H1 (cell line): ENCODE results near the gene DPYSL4. TPM values are rescaled to one million over a fixed set of nuclear protein-coding genes. Genes with fewer than 3 reads are reported as not detected.

Experiments
- CTCF ChIA-PET: fragments of 300-600 bp; sonication (Branson Sonifier 250); formaldehyde crosslinking; loops from one replicate; lab custom pipeline; 2021; ENCODE audit not compliant: partially characterized antibody; lab: Charles Lee
- POLR2A ChIA-PET: fragments of 300-600 bp; sonication (Branson Sonifier 250); formaldehyde crosslinking; loops from one replicate; lab custom pipeline; 2021; ENCODE audit warnings: inconsistent platforms; ENCODE audit not compliant: partially characterized antibody; lab: Charles Lee
- DNase-seq, 2 experiments: peaks; one replicate each; pipeline versions ENCODE4 v3.0.0 to v3.0.0-alpha.2; 2010 to 2022; ENCODE audit warnings: low spot score in 2 of 2, low read depth in 1 of 2, mixed read lengths in 1 of 2
- FAIRE-seq: peaks from 2 replicates; lab custom pipeline; 2011; peaks lifted over from hg19 to GRCh38; lab: Jason Lieb, UNC
- H2AFZ ChIP-seq: 2 replicates; pipeline ENCODE4 v1.8.1; 2012; ENCODE audit warnings: low read length, inconsistent platforms
- H2AK5ac ChIP-seq: 2 replicates; pipeline ENCODE4 v1.6.1; 2013; ENCODE audit warnings: low read depth, low read length
- H2BK120ac ChIP-seq: replicated peaks from 2 replicates; pipeline ENCODE3; 2013; ENCODE audit warnings: low read depth, low read length, inconsistent platforms
- H2BK12ac ChIP-seq: 2 replicates; pipeline ENCODE4 v1.6.1; 2013; ENCODE audit warnings: low read depth, low read length
- H2BK15ac ChIP-seq: 2 replicates; pipeline ENCODE4 v1.6.1; 2013; ENCODE audit warnings: low read length
- H2BK20ac ChIP-seq: 2 replicates; pipeline ENCODE4 v1.6.1; 2013; ENCODE audit warnings: low read length
- H2BK5ac ChIP-seq: 2 replicates; pipeline ENCODE4 v1.6.1; 2013; ENCODE audit warnings: low read depth, low read length
- H3K14ac ChIP-seq: 2 replicates; pipeline ENCODE4 v1.6.1; 2013; ENCODE audit warnings: inconsistent platforms; ENCODE audit not compliant: insufficient read length
- H3K18ac ChIP-seq: 2 replicates; pipeline ENCODE4 v1.6.1; 2013; ENCODE audit warnings: low read length; ENCODE audit errors: extremely low read depth
- H3K23ac ChIP-seq: 2 replicates; pipeline ENCODE4 v1.6.1; 2013; ENCODE audit warnings: inconsistent platforms; ENCODE audit not compliant: insufficient read length
- H3K23me2 ChIP-seq: 2 replicates; pipeline ENCODE4 v1.6.1; 2013; ENCODE audit warnings: low read depth, low read length
- H3K27ac ChIP-seq: 2 replicates; pipeline ENCODE4 v1.6.1; 2011; ENCODE audit warnings: low read depth, low read length, inconsistent platforms
- H3K27me3 ChIP-seq, 4 experiments: replicated peaks in 1 of 4; 1 replicate in 1 of 4; 2 replicates in 3 of 4; pipeline versions ENCODE4 v1.6.1 to v1.8.1; 2011 to 2013; ENCODE audit warnings: low read length in 3 of 4, mild to moderate bottlenecking in 3 of 4, inconsistent platforms in 2 of 4, mixed read lengths in 2 of 4, moderate library complexity in 1 of 4; ENCODE audit not compliant: control insufficient read depth in 3 of 4, insufficient read depth in 3 of 4; ENCODE audit errors: extremely low read depth in 1 of 4
- H3K36me3 ChIP-seq, 4 experiments: 2 replicates each; pipeline versions ENCODE4 v1.6.1 to v1.8.1; 2011 to 2013; ENCODE audit warnings: mild to moderate bottlenecking in 4 of 4, low read length in 3 of 4, moderate library complexity in 2 of 4, control low read depth in 1 of 4, inconsistent platforms in 1 of 4; ENCODE audit not compliant: insufficient read depth in 4 of 4, control insufficient read depth in 2 of 4
- H3K4ac ChIP-seq: replicated peaks from 2 replicates; pipeline ENCODE3; 2013; ENCODE audit warnings: low read length, low read depth, mixed read lengths, inconsistent platforms; ENCODE audit not compliant: insufficient read length
- H3K4me1 ChIP-seq, 4 experiments: replicated peaks in 1 of 4; 1 replicate in 1 of 4; 2 replicates in 3 of 4; pipeline versions ENCODE4 v1.6.1 to v1.8.1; 2011 to 2013; ENCODE audit warnings: low read length in 3 of 4, inconsistent platforms in 2 of 4, mixed read lengths in 1 of 4; ENCODE audit not compliant: insufficient read depth in 4 of 4, control insufficient read depth in 3 of 4
- H3K4me2 ChIP-seq, 2 experiments: 2 replicates each; pipeline versions ENCODE4 v1.6.1 to v1.8.1; 2011 to 2013; ENCODE audit warnings: low read depth in 2 of 2, low read length in 2 of 2, control low read depth in 1 of 2, inconsistent platforms in 1 of 2, mild to moderate bottlenecking in 1 of 2; ENCODE audit not compliant: insufficient read depth in 1 of 2
- H3K4me3 ChIP-seq, 4 experiments: fragments of 200-600, 300-600 bp in 1 of 4; sonication (generic), shearing (Covaris generic), sonication (Bioruptor Twin) in 1 of 4; 2 replicates each; pipeline versions ENCODE4 v1.5.1 to v1.8.1; 2011 to 2016; ENCODE audit warnings: low read length in 4 of 4, low read depth in 3 of 4, control low read depth in 2 of 4, inconsistent platforms in 2 of 4, mild to moderate bottlenecking in 2 of 4, mixed read lengths in 1 of 4, moderate library complexity in 1 of 4; ENCODE audit not compliant: insufficient read depth in 2 of 4; ENCODE audit errors: extremely low read depth in 1 of 4
- H3K56ac ChIP-seq: replicated peaks from 2 replicates; pipeline ENCODE3; 2013; ENCODE audit warnings: low read depth, mild to moderate bottlenecking, mixed read lengths, low read length, inconsistent platforms; ENCODE audit not compliant: insufficient read length
- H3K79me1 ChIP-seq: 2 replicates; pipeline ENCODE4 v1.6.1; 2013; ENCODE audit warnings: low read depth, low read length, control low read depth
- H3K79me2 ChIP-seq, 2 experiments: 2 replicates each; pipeline versions ENCODE4 v1.6.1 to v1.8.1; 2012 to 2013; ENCODE audit warnings: low read length in 2 of 2, mild to moderate bottlenecking in 2 of 2, inconsistent platforms in 1 of 2; ENCODE audit not compliant: insufficient read depth in 2 of 2, control insufficient read depth in 1 of 2
- H3K9ac ChIP-seq, 4 experiments: replicated peaks in 1 of 4; 1 replicate in 1 of 4; 2 replicates in 3 of 4; pipeline versions ENCODE4 v1.6.1 to v1.8.1; 2011 to 2013; ENCODE audit warnings: low read depth in 3 of 4, low read length in 3 of 4, control low read depth in 2 of 4, mild to moderate bottlenecking in 2 of 4, moderate library complexity in 2 of 4, inconsistent platforms in 1 of 4; ENCODE audit errors: extremely low read depth in 1 of 4
- H3K9me3 ChIP-seq, 2 experiments: 2 replicates each; pipeline versions ENCODE4 v1.6.1 to v1.8.1; 2012 to 2013; ENCODE audit warnings: mild to moderate bottlenecking in 2 of 2, moderate library complexity in 2 of 2, control low read depth in 1 of 2, inconsistent platforms in 1 of 2, low read depth in 1 of 2, low read length in 1 of 2, mixed read lengths in 1 of 2; ENCODE audit not compliant: insufficient read depth in 2 of 2
- H4K20me1 ChIP-seq, 2 experiments: replicated peaks in 1 of 2; 2 replicates each; pipeline versions ENCODE3 to v1.8.1; 2011 to 2013; ENCODE audit warnings: inconsistent platforms in 2 of 2, low read length in 2 of 2, mild to moderate bottlenecking in 1 of 2; ENCODE audit not compliant: insufficient read depth in 2 of 2, control insufficient read depth in 1 of 2
- H4K5ac ChIP-seq: 2 replicates; pipeline ENCODE4 v1.6.1; 2013; ENCODE audit warnings: low read length, low read depth, mixed read lengths, inconsistent platforms; ENCODE audit not compliant: insufficient read length
- H4K8ac ChIP-seq: 2 replicates; pipeline ENCODE4 v1.8.0; 2013; ENCODE audit warnings: mild to moderate bottlenecking, moderate library complexity, low read length, inconsistent platforms; ENCODE audit not compliant: insufficient read depth; ENCODE audit errors: extremely low read depth
- H4K91ac ChIP-seq: replicated peaks from 2 replicates; pipeline ENCODE3; 2013; ENCODE audit warnings: low read length, mixed read lengths, inconsistent platforms; ENCODE audit not compliant: insufficient read length
- ASH2L ChIP-seq: fragments of 200-600, 300-600 bp; sonication (generic); IDR thresholded peaks from one replicate; pipeline ENCODE4 v1.7.1; 2017; ENCODE audit warnings: low read length
- BCL11A ChIP-seq, 2 experiments: IDR thresholded peaks; one replicate each; pipeline ENCODE4 v1.6.1; 2011; ENCODE audit warnings: low read depth in 2 of 2, low read length in 2 of 2, mild to moderate bottlenecking in 2 of 2
- CHD2 ChIP-seq: IDR thresholded peaks from 2 replicates; pipeline ENCODE4 v1.6.1; 2012; ENCODE audit warnings: low read length, improper control_type of control experiment
- EZH2 ChIP-seq: fragments of 200-600 bp; sonication (generic); IDR thresholded peaks from 2 replicates; pipeline ENCODE4 v1.7.1; 2012; ENCODE audit warnings: low read depth, mild to moderate bottlenecking, moderate library complexity, low read length, inconsistent platforms; ENCODE audit not compliant: severe bottlenecking
- HDAC6 ChIP-seq: IDR thresholded peaks from one replicate; pipeline ENCODE4 v1.7.1; 2012; ENCODE audit warnings: low read depth, mild to moderate bottlenecking, inconsistent platforms, low read length, moderate library complexity
- RXRA ChIP-seq: IDR thresholded peaks from 2 replicates; pipeline ENCODE4 v1.6.1; 2011; ENCODE audit warnings: low read depth, mild to moderate bottlenecking, low read length, moderate library complexity; ENCODE audit not compliant: insufficient read depth
- SP1 ChIP-seq: IDR thresholded peaks from 2 replicates; pipeline ENCODE4 v1.6.1; 2011; ENCODE audit warnings: low read depth, low read length
- TBP ChIP-seq: IDR thresholded peaks from 2 replicates; pipeline ENCODE4 v1.6.1; 2011; ENCODE audit warnings: low read depth, low read length, improper control_type of control experiment
- TEAD4 ChIP-seq: IDR thresholded peaks from 2 replicates; pipeline ENCODE4 v1.6.1; 2012; ENCODE audit warnings: low read depth, low read length, inconsistent platforms, mixed read lengths
- YY1 ChIP-seq: IDR thresholded peaks from 2 replicates; pipeline ENCODE4 v1.6.1; 2011; ENCODE audit warnings: low read depth, mild to moderate bottlenecking, low read length
- WGBS, 2 experiments: shearing (Covaris generic) in 1 of 2; methylation state at CpG; one replicate each; pipeline versions ENCODE4 v1.1.6 to v1.1.7; 2013 to 2015; ENCODE audit warnings: low lambda C conversion rate in 2 of 2, mixed read lengths in 2 of 2, inconsistent platforms in 1 of 2, low coverage in 1 of 2, missing lambda C conversion rate in 1 of 2; ENCODE audit not compliant: insufficient replicate concordance in 2 of 2, insufficient coverage in 1 of 2, insufficient read length in 1 of 2; ENCODE audit errors: extremely low coverage in 1 of 2, missing lambda C conversion rate in 1 of 2; 5-methylcytosine and 5-hydroxymethylcytosine counted together
- polyA plus RNA-seq, 7 experiments: library from polyadenylated mRNA; depleted of rRNA in 3 of 7; stranded (reverse) in 5 of 7; unstranded in 2 of 7; fragments of >200 nt in 5 of 7; fragments of 200-250 nt in 2 of 7; gene quantifications; 1 replicate in 5 of 7; 2 replicates in 1 of 7; 4 replicates in 1 of 7; pipeline versions ENCODE4 v1.2.1 to v1.2.3, GENCODE V29; 2011 to 2013; ENCODE audit warnings: missing spikeins in 2 of 7, mixed read lengths in 2 of 7
- total RNA-seq: library from RNA; stranded (reverse); fragmentation: NEBNext Ultra II Directional; extraction: Animal tissue kit (Norgen Biotek cat#: 25700); gene quantifications from 2 replicates; pipeline ENCODE4 v1.2.1, GENCODE V29; 2021

Gene DPYSL4
- total and polyA plus RNA-seq, 2 of the 8 experiments (the other 6 are each of a cell fraction or from before 2014, with no cell fraction given) = 12.9 to 15.2 TPM

- DNase-seq (no peak), FAIRE-seq (no peak)
- no peak overlapping the region for H3K14ac ChIP-seq
- H3K23me2 ChIP-seq = no peaks in the 10 kb centered on the region
- TF ChIP-seq ASH2L = no peak
- no peak for TF ChIP-seq RXRA
- no peak for TF ChIP-seq BCL11A (IDR thresholded peaks at IDR 0.05; ENCODE audit: low read depth in 2 of 2, low read length in 2 of 2)
- TF ChIP-seq SP1 = no peak
- TF ChIP-seq EZH2 = no peak
- TF ChIP-seq TEAD4 = no peak
- no peak for TF ChIP-seq HDAC6
- TF ChIP-seq CHD2 = no peak
- TF ChIP-seq TBP = no peak
- no peak for TF ChIP-seq YY1
- TF ChIP-seq, all 59 proteins: peak for 0
- Histone ChIP-seq H2AK5ac (no peak overlapping the region), H4K8ac (peak overlapping the region; percentile 23; the same call in 1 of the 2 replicates), H3K9me3 (peaks cover 8 to 10% of the 10 kb centered on the region in 2 experiments), H3K4ac (no peak overlapping the region), H3K18ac (no peak overlapping the region; the same call in 1 of the 2 replicates), H3K79me1 (no peaks in the 10 kb centered on the region; the same call in 1 of the 2 replicates), H2BK120ac (no peak overlapping the region), H3K36me3 (no peaks in the 10 kb centered on the region; a peak in 1 of 8 replicates), H2BK20ac (no peak overlapping the region), H2BK5ac (no peak overlapping the region), H4K91ac (no peak overlapping the region), H3K4me3 (no peak overlapping the region), H3K27me3 (no peaks in the 10 kb centered on the region), H4K20me1 (peaks cover 0 to 2% of the 10 kb centered on the region in 2 experiments), H4K5ac (no peak overlapping the region), H3K56ac (no peak overlapping the region), H2AFZ (no peak overlapping the region), H3K23ac (no peak overlapping the region), H3K79me2 (no peaks in the 10 kb centered on the region), H3K9ac (no peak overlapping the region), H2BK12ac (no peak overlapping the region), H3K4me1 (no peaks in the 10 kb centered on the region; a peak in 1 of 7 replicates), H3K4me2 (no peak overlapping the region), H2BK15ac (no peak overlapping the region), H3K27ac (no peak overlapping the region)
- ChIA-PET CTCF (interaction anchor here (0.5 to 3.8 kb wide), 14 partner anchors 11 to 411 kb away, joined by 3 to 21 read pairs (median 3); no protein-coding TSS in a partner anchor), POLR2A (interaction anchor here (1.7 kb wide), 1 partner anchor 127 kb away, joined by 3 read pairs; no protein-coding TSS in a partner anchor)
- WGBS, 2 experiments = 80% methylated on average over 21 of the region's 21 CpGs; no CpG with 5 or more reads in 1 of the 2 experiments
Observed at GRCh38 chr10:132222726-132223125, 36.0 kb downstream of the DPYSL4 start.
